GM23248 (cell line): ENCODE measurements around the gene EHD4.

Experiments
- EZH2 ChIP-seq: fragments of 200-600 bp; sonication (generic); IDR thresholded peaks from 2 replicates; pipeline ENCODE4 v1.6.1; 2018; ENCODE audit warnings: antibody characterized with exemption, mild to moderate bottlenecking; ENCODE audit not compliant: insufficient read depth, poor library complexity, severe bottlenecking
- EZH2phosphoT487 ChIP-seq: fragments of 200-600 bp; sonication (generic); IDR thresholded peaks from 2 replicates; pipeline ENCODE4 v1.6.1; 2018; ENCODE audit warnings: antibody characterized with exemption, moderate library complexity, mild to moderate bottlenecking, low read depth; ENCODE audit not compliant: insufficient read depth

DNA sequence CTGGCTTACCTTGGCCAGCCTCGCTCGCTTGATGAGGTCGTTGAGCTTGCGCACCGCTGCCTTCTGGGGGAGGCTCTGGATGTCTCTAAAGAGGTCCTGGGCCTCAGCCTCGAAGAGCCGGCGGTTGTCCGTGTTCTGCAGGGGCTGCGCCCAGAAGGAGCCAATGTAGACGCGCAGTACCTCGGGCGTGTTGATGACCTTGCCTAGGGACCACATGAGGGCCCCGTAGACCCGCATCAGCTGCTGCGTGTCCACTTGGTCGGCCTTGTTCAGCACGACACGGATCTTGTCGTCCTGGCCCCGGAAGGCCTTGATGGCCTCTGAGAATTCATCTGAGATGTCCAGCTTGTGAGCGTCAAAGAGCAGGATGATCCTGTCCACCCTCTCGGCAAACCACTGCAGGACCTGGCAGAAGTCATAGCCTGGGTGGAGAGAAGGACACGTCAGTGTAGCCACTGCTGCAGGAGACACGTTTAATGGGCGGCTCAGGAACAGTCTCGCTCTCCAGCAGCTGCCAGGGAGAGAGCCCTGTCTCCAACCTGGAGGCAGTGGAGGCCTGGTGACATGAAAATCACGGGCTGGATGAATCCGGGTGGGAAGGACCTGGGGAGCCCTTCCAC lies 53.0 kb downstream of the EHD4 start:
- no peak for TF ChIP-seq EZH2phosphoT487
- TF ChIP-seq EZH2: no peak
